Hepatocyte (in vitro differentiated cells): Measurements from ENCODE around the gene KRTAP22-2. TPM values are rescaled to one million over a fixed set of nuclear protein-coding genes. Genes with fewer than 3 reads are reported as not detected.

Source experiments
- DNase-seq: peaks from one replicate; pipeline ENCODE4 v3.0.0-alpha.2; 2016; ENCODE audit warnings: low spot score
- H2AFZ ChIP-seq: fragments of 200-600 bp; sonication (generic); 2 replicates; pipeline ENCODE4 v1.6.0; 2016; ENCODE audit warnings: antibody characterized with exemption, mild to moderate bottlenecking
- H3K27ac ChIP-seq: fragments of 200-600 bp; sonication (generic); 2 replicates; pipeline ENCODE4 v1.5.1; 2016; ENCODE audit warnings: mild to moderate bottlenecking
- H3K27me3 ChIP-seq: fragments of 200-600 bp; sonication (generic); 2 replicates; pipeline ENCODE4 v1.6.1; 2016
- H3K36me3 ChIP-seq: fragments of 200-600 bp; sonication (generic); replicated peaks from 2 replicates; pipeline ENCODE4 v1.5.1; 2016; ENCODE audit warnings: low read depth; ENCODE audit not compliant: insufficient read depth
- H3K4me1 ChIP-seq: fragments of 200-600 bp; sonication (generic); 2 replicates; pipeline ENCODE4 v1.5.1; 2016; ENCODE audit warnings: mild to moderate bottlenecking, moderate library complexity; ENCODE audit not compliant: insufficient read depth
- H3K4me2 ChIP-seq: fragments of 200-600 bp; sonication (generic); 2 replicates; pipeline ENCODE4 v1.6.0; 2016
- H3K4me3 ChIP-seq: fragments of 200-600 bp; sonication (generic); 2 replicates; pipeline ENCODE4 v1.5.1; 2016; ENCODE audit warnings: mild to moderate bottlenecking
- H3K79me2 ChIP-seq: fragments of 200-600 bp; sonication (generic); 2 replicates; pipeline ENCODE4 v1.6.0; 2017; ENCODE audit warnings: mild to moderate bottlenecking
- H3K9me2 ChIP-seq: fragments of 200-600 bp; sonication (generic); replicated peaks from 2 replicates; pipeline ENCODE4 v1.6.0; 2017; ENCODE audit warnings: mild to moderate bottlenecking; ENCODE audit not compliant: insufficient read depth
- H3K9me3 ChIP-seq: fragments of 200-600 bp; sonication (generic); 2 replicates; pipeline ENCODE4 v1.5.1; 2016; ENCODE audit warnings: low read depth, mild to moderate bottlenecking
- H4K20me1 ChIP-seq: fragments of 200-600 bp; sonication (generic); 2 replicates; pipeline ENCODE4 v1.6.0; 2016; ENCODE audit warnings: mild to moderate bottlenecking; ENCODE audit not compliant: insufficient read depth, poor library complexity, severe bottlenecking
- EZH2 ChIP-seq: fragments of 200-600 bp; sonication (generic); IDR thresholded peaks from 2 replicates; pipeline ENCODE4 v1.6.1; 2016; ENCODE audit warnings: antibody characterized with exemption, mild to moderate bottlenecking, borderline replicate concordance
- EZH2phosphoT487 ChIP-seq: fragments of 200-600 bp; sonication (generic); IDR thresholded peaks from one replicate; pipeline ENCODE4 v1.6.1; 2018; ENCODE audit warnings: antibody characterized with exemption, mild to moderate bottlenecking, low read depth, moderate library complexity; ENCODE audit not compliant: unreplicated experiment, severe bottlenecking
- WGBS: methylation state at CpG from one replicate; pipeline ENCODE4 v1.1.6; 2016; ENCODE audit warnings: low lambda C conversion rate; ENCODE audit errors: missing lambda C conversion rate; 5-methylcytosine and 5-hydroxymethylcytosine counted together
- polyA plus RNA-seq: library from polyadenylated mRNA; unstranded; fragments of >200 nt; fragmentation: Nextera tagmentation; extraction: Ambion mirVana; gene quantifications from 2 replicates; pipeline ENCODE4 v1.2.1, GENCODE V29; 2016
- small RNA-seq: library from RNA; depleted of rRNA; stranded (forward); fragments of <200 nt; gene quantifications from one replicate; pipeline ENCODE3, GENCODE V24; 2014
- total RNA-seq: library from RNA; depleted of rRNA; stranded (reverse); fragments of >200 nt; gene quantifications from 2 replicates; pipeline ENCODE4 v1.2.3, GENCODE V29; 2014
- TF ChIP-seq, protein P1 (sequence below): fragments of 200-600 bp; sonication (generic); IDR thresholded peaks from 2 replicates; pipeline ENCODE4 v1.5.1; 2016; ENCODE audit warnings: antibody characterized with exemption, mild to moderate bottlenecking; ENCODE audit not compliant: poor library complexity

The KRTAP22-2 gene
- total and polyA plus RNA-seq, 2 experiments from 2014 or later, result not detected

DNA sequence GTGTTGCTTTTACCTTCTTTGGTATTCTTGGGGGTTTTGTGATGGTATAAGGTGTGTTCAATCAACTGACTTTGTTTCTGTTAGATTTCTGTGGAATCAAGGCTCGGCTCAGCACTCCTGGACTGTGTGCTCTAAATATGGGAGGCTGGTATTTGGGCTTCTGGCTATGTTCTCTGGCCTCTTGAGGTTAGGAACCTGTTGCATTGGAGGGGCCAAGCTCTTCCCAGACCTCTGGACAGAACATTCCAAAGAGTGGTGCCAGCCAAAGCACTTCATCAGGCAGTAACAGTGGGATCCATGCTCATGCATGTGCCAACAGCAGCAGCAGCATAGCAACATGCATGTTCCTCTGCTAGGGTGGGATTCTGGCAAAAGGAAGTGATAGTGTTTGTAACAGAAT is 37.4 kb downstream of the KRTAP22-2 start:
- Histone ChIP-seq H3K27ac (no peak overlapping the region), H3K79me2 (no peaks in the 10 kb centered on the region), H4K20me1 (no peaks in the 10 kb centered on the region), H3K4me3 (no peak overlapping the region), H3K9me3 (no peaks in the 10 kb centered on the region), H3K9me2 (no peaks in the 10 kb centered on the region), H2AFZ (no peak overlapping the region), H3K4me2 (no peak overlapping the region), H3K27me3 (no peaks in the 10 kb centered on the region), H3K36me3 (no peaks in the 10 kb centered on the region), H3K4me1 (no peaks in the 10 kb centered on the region)
- DNase-seq, result no peak
- 75% methylated on average over 1 of the region's 1 CpG for WGBS
- TF ChIP-seq, protein P1, sequence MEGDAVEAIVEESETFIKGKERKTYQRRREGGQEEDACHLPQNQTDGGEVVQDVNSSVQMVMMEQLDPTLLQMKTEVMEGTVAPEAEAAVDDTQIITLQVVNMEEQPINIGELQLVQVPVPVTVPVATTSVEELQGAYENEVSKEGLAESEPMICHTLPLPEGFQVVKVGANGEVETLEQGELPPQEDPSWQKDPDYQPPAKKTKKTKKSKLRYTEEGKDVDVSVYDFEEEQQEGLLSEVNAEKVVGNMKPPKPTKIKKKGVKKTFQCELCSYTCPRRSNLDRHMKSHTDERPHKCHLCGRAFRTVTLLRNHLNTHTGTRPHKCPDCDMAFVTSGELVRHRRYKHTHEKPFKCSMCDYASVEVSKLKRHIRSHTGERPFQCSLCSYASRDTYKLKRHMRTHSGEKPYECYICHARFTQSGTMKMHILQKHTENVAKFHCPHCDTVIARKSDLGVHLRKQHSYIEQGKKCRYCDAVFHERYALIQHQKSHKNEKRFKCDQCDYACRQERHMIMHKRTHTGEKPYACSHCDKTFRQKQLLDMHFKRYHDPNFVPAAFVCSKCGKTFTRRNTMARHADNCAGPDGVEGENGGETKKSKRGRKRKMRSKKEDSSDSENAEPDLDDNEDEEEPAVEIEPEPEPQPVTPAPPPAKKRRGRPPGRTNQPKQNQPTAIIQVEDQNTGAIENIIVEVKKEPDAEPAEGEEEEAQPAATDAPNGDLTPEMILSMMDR, result no peak

DNA sequence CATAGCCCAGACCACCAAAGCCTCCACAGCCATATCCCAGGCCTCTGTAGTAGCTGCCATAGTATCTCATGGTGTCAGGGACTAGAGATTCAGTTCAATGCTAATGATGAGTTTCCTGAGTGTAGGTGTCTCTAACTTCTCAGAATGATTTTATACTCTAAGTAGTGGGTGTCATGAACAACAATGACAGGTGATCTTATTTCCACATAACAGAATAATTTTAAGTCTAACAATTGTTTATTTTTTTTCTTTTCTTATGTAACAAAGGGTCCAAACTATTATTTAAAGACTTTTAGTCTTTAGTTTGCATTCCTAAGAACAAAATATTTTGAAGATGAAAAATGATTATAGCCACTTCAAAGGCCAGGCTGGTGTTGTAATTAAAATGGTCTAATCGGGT is 48.4 kb downstream of the KRTAP22-2 start, which contains the start of gene KRTAP19-6:
KRTAP19-6 (minus strand) TSS at position 101 of the 400 bp plus-strand sequence; CDS start at position 70, 31 bp downstream.
- no peaks in the 10 kb centered on the region for H3K27me3 ChIP-seq
- H3K36me3 ChIP-seq, result no peaks in the 10 kb centered on the region
- WGBS, result 73% methylated on average over 1 of the region's 1 CpG
- DNase-seq, result no peak
- no peak within 1 kb of the TSS for H3K4me3 ChIP-seq
- H4K20me1 ChIP-seq, result no peaks in the 10 kb centered on the region
- no peak within 1 kb of the TSS for H3K27ac ChIP-seq
- no peak within 1 kb of the TSS for H2AFZ ChIP-seq
- TF ChIP-seq, protein P1, result no peak
- no peak for TF ChIP-seq EZH2phosphoT487
- no peak for TF ChIP-seq EZH2
- no peak within 1 kb of the TSS for H3K4me2 ChIP-seq
- no peaks in the 10 kb centered on the region for H3K4me1 ChIP-seq
- no peaks in the 10 kb centered on the region for H3K79me2 ChIP-seq
- H3K9me3 ChIP-seq, result no peaks in the 10 kb centered on the region
- H3K9me2 ChIP-seq, result no peaks in the 10 kb centered on the region

Small RNA genes lying within 50 kb of the gene (small RNA-seq; reads per million reads assigned to genes)
- gene KRTAP20-1 (not detected), gene KRTAP20-4 (not detected), gene KRTAP22-1 (not detected), gene KRTAP22-2 (not detected)

Other genes with a start within 250 kb of the KRTAP22-2 start
- gene KRTAP23-1, start 241.8 kb downstream of the KRTAP22-2 start, total RNA-seq, result not detected in 2 replicates
- gene KRTAP23-1, start 241.8 kb downstream of the KRTAP22-2 start, polyA plus RNA-seq, result not detected in 2 replicates
- not detected in 2 replicates for gene KRTAP13-2, start 218.1 kb downstream of the KRTAP22-2 start, total RNA-seq
- gene KRTAP13-2, start 218.1 kb downstream of the KRTAP22-2 start, polyA plus RNA-seq, result not detected in 2 replicates
- not detected in 2 replicates for gene KRTAP13-1, start 194.4 kb downstream of the KRTAP22-2 start, total RNA-seq
- gene KRTAP13-1, start 194.4 kb downstream of the KRTAP22-2 start, polyA plus RNA-seq, result not detected in 2 replicates
- gene KRTAP13-3, start 164.5 kb downstream of the KRTAP22-2 start, total RNA-seq, result not detected in 2 replicates
- not detected in 2 replicates for gene KRTAP13-3, start 164.5 kb downstream of the KRTAP22-2 start, polyA plus RNA-seq
- gene KRTAP13-4, start 160.2 kb downstream of the KRTAP22-2 start, total RNA-seq, result not detected in 2 replicates
- gene KRTAP13-4, start 160.2 kb downstream of the KRTAP22-2 start, polyA plus RNA-seq, result not detected in 2 replicates
- not detected in 2 replicates for gene KRTAP15-1, start 150.1 kb downstream of the KRTAP22-2 start, total RNA-seq
- not detected in 2 replicates for gene KRTAP15-1, start 150.1 kb downstream of the KRTAP22-2 start, polyA plus RNA-seq
- not detected in 2 replicates for gene KRTAP19-1, start 110.0 kb downstream of the KRTAP22-2 start, total RNA-seq
- gene KRTAP19-1, start 110.0 kb downstream of the KRTAP22-2 start, polyA plus RNA-seq, result not detected in 2 replicates
- not detected in 2 replicates for gene KRTAP19-2, start 103.0 kb downstream of the KRTAP22-2 start, total RNA-seq
- not detected in 2 replicates for gene KRTAP19-2, start 103.0 kb downstream of the KRTAP22-2 start, polyA plus RNA-seq
- gene KRTAP19-3, start 98.4 kb downstream of the KRTAP22-2 start, total RNA-seq, result not detected in 2 replicates
- not detected in 2 replicates for gene KRTAP19-3, start 98.4 kb downstream of the KRTAP22-2 start, polyA plus RNA-seq
- gene KRTAP19-4, start 93.2 kb downstream of the KRTAP22-2 start, total RNA-seq, result not detected in 2 replicates
- gene KRTAP19-4, start 93.2 kb downstream of the KRTAP22-2 start, polyA plus RNA-seq, result not detected in 2 replicates
- not detected in 2 replicates for gene KRTAP19-5, start 88.3 kb downstream of the KRTAP22-2 start, total RNA-seq
- not detected in 2 replicates for gene KRTAP19-5, start 88.3 kb downstream of the KRTAP22-2 start, polyA plus RNA-seq
- gene KRTAP19-6, start 48.5 kb downstream of the KRTAP22-2 start, total RNA-seq, result not detected in 2 replicates
- not detected in 2 replicates for gene KRTAP19-6, start 48.5 kb downstream of the KRTAP22-2 start, polyA plus RNA-seq
- not detected in 2 replicates for gene KRTAP19-7, start 29.1 kb downstream of the KRTAP22-2 start, total RNA-seq
- gene KRTAP19-7, start 29.1 kb downstream of the KRTAP22-2 start, polyA plus RNA-seq, result not detected in 2 replicates
- not detected in 2 replicates for gene KRTAP6-3, start 2.0 kb upstream of the KRTAP22-2 start, total RNA-seq
- gene KRTAP6-3, start 2.0 kb upstream of the KRTAP22-2 start, polyA plus RNA-seq, result not detected in 2 replicates
- not detected in 2 replicates for gene KRTAP6-2, start 8.5 kb upstream of the KRTAP22-2 start, total RNA-seq
- gene KRTAP6-2, start 8.5 kb upstream of the KRTAP22-2 start, polyA plus RNA-seq, result not detected in 2 replicates
- not detected in 2 replicates for gene KRTAP22-1, start 10.7 kb upstream of the KRTAP22-2 start, total RNA-seq
- gene KRTAP22-1, start 10.7 kb upstream of the KRTAP22-2 start, polyA plus RNA-seq, result not detected in 2 replicates
- not detected in 2 replicates for gene KRTAP6-1, start 23.5 kb upstream of the KRTAP22-2 start, total RNA-seq
- gene KRTAP6-1, start 23.5 kb upstream of the KRTAP22-2 start, polyA plus RNA-seq, result not detected in 2 replicates
- gene KRTAP20-1, start 26.0 kb upstream of the KRTAP22-2 start, total RNA-seq, result not detected in 2 replicates
- not detected in 2 replicates for gene KRTAP20-1, start 26.0 kb upstream of the KRTAP22-2 start, polyA plus RNA-seq
- gene KRTAP20-4, start 30.2 kb upstream of the KRTAP22-2 start, total RNA-seq, result not detected in 2 replicates
- not detected in 2 replicates for gene KRTAP20-4, start 30.2 kb upstream of the KRTAP22-2 start, polyA plus RNA-seq
- gene KRTAP20-2, start 44.8 kb upstream of the KRTAP22-2 start, total RNA-seq, result not detected in 2 replicates
- gene KRTAP20-2, start 44.8 kb upstream of the KRTAP22-2 start, polyA plus RNA-seq, result not detected in 2 replicates
- gene KRTAP20-3, start 52.5 kb upstream of the KRTAP22-2 start, total RNA-seq, result not detected in 2 replicates
- not detected in 2 replicates for gene KRTAP20-3, start 52.5 kb upstream of the KRTAP22-2 start, polyA plus RNA-seq
- gene KRTAP21-3, start 128.4 kb upstream of the KRTAP22-2 start, total RNA-seq, result not detected in 2 replicates
- not detected in 2 replicates for gene KRTAP21-3, start 128.4 kb upstream of the KRTAP22-2 start, polyA plus RNA-seq
- not detected in 2 replicates for gene KRTAP21-2, start 156.9 kb upstream of the KRTAP22-2 start, total RNA-seq
- not detected in 2 replicates for gene KRTAP21-2, start 156.9 kb upstream of the KRTAP22-2 start, polyA plus RNA-seq
- not detected in 2 replicates for gene KRTAP21-1, start 165.0 kb upstream of the KRTAP22-2 start, total RNA-seq
- gene KRTAP21-1, start 165.0 kb upstream of the KRTAP22-2 start, polyA plus RNA-seq, result not detected in 2 replicates
- gene KRTAP8-1, start 222.9 kb upstream of the KRTAP22-2 start, total RNA-seq, result not detected in 2 replicates
- not detected in 2 replicates for gene KRTAP8-1, start 222.9 kb upstream of the KRTAP22-2 start, polyA plus RNA-seq
- gene KRTAP7-1, start 239.4 kb upstream of the KRTAP22-2 start, total RNA-seq, result not detected in 2 replicates
- not detected in 2 replicates for gene KRTAP7-1, start 239.4 kb upstream of the KRTAP22-2 start, polyA plus RNA-seq